ENCODE measurements around the gene PRPS2. TPM values are rescaled to one million over a fixed set of nuclear protein-coding genes. Genes with fewer than 3 reads are reported as not detected.
A peak's percentile ranks its signal among the peaks of the same experiment; 100 is the strongest.

The PRPS2 gene
- polyA plus RNA-seq, 1 experiment, result 20.5 TPM

DNA sequence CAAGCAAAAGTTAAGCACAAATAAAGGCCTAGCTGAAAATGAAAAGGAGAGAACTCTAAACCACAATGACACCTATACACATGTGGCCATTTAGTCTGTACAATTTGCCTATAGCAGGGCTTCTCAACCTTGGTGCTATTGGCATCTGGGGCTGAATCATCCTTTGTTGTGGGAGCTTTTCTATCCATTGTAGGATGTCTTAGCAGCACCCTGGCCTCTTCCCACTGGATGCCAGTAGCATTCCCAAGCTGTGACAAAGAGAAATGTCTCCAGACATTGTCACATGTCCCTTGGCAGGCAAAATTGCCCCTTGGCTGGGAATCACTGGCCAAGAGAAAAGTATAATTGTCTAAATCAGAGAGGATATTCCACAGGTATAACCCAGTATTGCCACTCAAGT is 13.5 kb upstream of the PRPS2 start:
- DNase-seq (ENCODE audit: low read depth), result no peak
- Histone ChIP-seq H3K36me3 (ENCODE audit: control insufficient read depth, insufficient read depth, low read length) (no peaks in the 10 kb centered on the region), H3K4me3 (ENCODE audit: low read depth, low read length) (no peak overlapping the region), H3K27me3 (ENCODE audit: control insufficient read depth, insufficient read depth, low read length) (no peaks in the 10 kb centered on the region)
- ChIA-PET POLR2A (no interaction called here), CTCF (interaction anchor here (1.4 kb wide), 1 partner anchor 8 kb away, joined by 4 read pairs; no protein-coding TSS in a partner anchor)
- TF ChIP-seq, protein P1, sequence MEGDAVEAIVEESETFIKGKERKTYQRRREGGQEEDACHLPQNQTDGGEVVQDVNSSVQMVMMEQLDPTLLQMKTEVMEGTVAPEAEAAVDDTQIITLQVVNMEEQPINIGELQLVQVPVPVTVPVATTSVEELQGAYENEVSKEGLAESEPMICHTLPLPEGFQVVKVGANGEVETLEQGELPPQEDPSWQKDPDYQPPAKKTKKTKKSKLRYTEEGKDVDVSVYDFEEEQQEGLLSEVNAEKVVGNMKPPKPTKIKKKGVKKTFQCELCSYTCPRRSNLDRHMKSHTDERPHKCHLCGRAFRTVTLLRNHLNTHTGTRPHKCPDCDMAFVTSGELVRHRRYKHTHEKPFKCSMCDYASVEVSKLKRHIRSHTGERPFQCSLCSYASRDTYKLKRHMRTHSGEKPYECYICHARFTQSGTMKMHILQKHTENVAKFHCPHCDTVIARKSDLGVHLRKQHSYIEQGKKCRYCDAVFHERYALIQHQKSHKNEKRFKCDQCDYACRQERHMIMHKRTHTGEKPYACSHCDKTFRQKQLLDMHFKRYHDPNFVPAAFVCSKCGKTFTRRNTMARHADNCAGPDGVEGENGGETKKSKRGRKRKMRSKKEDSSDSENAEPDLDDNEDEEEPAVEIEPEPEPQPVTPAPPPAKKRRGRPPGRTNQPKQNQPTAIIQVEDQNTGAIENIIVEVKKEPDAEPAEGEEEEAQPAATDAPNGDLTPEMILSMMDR (IDR thresholded peaks at IDR 0.05; ENCODE audit: insufficient read depth, low read depth, low read length), result no peak

DNA sequence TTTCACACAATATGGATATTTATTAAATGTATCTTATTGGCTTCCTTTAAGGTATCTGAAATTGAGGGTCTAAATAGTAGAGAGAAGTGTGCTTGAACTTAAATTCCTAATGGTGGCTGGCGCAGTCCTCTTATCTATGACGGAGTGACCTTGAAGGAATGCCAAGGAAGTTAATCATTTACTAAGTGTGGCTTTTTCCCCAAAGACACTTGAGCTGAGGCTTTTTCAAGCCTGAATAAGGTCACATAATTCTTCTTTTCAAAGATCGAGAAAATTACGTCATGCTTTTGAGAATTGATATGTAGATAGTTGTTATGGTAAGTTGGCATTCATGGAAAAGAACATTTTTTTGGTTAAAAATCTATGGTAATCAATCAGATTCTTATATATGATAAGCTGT is 11.7 kb upstream of the PRPS2 start:
- CTCF ChIA-PET, result no interaction called here
- Histone ChIP-seq H3K27me3 (ENCODE audit: control insufficient read depth, insufficient read depth, low read length) (no peaks in the 10 kb centered on the region), H3K36me3 (ENCODE audit: control insufficient read depth, insufficient read depth, low read length) (no peaks in the 10 kb centered on the region), H3K4me3 (ENCODE audit: low read depth, low read length) (no peak overlapping the region)
- no peak for DNase-seq (ENCODE audit: low read depth)
- POLR2A ChIA-PET, result no interaction called here
- TF ChIP-seq, protein P1 (IDR thresholded peaks at IDR 0.05; ENCODE audit: insufficient read depth, low read depth, low read length), result no peak

DNA sequence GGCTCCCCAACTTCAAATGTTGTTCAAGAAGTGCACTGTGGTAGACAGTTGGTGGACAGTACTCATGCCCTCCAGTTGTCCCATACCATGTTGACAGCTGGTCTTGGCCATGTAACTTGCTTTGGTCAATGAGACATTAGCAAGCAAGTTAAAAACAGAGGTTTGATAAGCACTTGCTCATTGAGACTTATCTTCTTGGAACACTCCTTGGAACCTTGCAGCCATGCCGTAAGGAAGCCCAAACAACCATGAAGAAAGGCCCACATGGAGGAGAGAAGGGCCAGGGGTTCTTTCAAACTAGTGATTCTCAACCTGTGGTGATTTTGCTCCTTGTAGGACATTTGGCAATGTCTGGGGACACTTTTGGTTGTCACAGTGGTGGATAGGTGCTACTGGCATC is 2.6 kb upstream of the PRPS2 start:
- no peak for DNase-seq (ENCODE audit: low read depth)
- ChIA-PET POLR2A (no interaction called here), CTCF (interaction anchor here (1.7 kb wide), 1 partner anchor 17 kb away, joined by 5 read pairs; no protein-coding TSS in a partner anchor)
- Histone ChIP-seq H3K4me3 (ENCODE audit: low read depth, low read length) (no peak overlapping the region), H3K36me3 (ENCODE audit: control insufficient read depth, insufficient read depth, low read length) (no peaks in the 10 kb centered on the region), H3K27me3 (ENCODE audit: control insufficient read depth, insufficient read depth, low read length) (0 out of 2 replicates have a peak, but pooled peaks cover 2% of the 10 kb centered on the region)
- TF ChIP-seq, protein P1 (IDR thresholded peaks at IDR 0.05; ENCODE audit: insufficient read depth, low read depth, low read length), result no peak

DNA sequence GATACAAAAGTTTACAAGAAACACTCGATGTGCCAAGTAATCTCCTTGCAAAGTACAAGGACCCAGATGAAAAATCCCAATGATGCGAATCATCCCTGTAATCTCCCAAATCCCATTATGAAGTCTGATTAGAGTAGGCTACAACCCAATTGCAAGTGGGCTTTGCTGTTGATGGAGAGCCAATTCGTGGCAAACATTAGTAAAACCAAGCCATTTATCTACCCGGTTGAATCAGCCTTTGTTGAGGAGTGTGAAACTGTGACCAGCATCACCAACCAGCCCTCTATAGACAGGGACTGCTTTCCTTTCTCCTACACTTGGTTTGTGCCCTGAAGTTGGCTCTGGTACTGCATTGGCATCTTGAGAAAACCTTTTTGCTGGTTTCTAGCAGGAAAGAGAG is 1.2 kb upstream of the PRPS2 start:
- Histone ChIP-seq H3K36me3 (ENCODE audit: control insufficient read depth, insufficient read depth, low read length) (no peaks in the 10 kb centered on the region), H3K4me3 (ENCODE audit: low read depth, low read length) (no peak overlapping the region), H3K27me3 (ENCODE audit: control insufficient read depth, insufficient read depth, low read length) (0 out of 2 replicates have a peak, but pooled peaks cover 2% of the 10 kb centered on the region)
- POLR2A ChIA-PET, result no interaction called here
- CTCF ChIA-PET, result no interaction called here
- DNase-seq (ENCODE audit: low read depth), result no peak
- TF ChIP-seq, protein P1 (IDR thresholded peaks at IDR 0.05; ENCODE audit: insufficient read depth, low read depth, low read length), result no peak

DNA sequence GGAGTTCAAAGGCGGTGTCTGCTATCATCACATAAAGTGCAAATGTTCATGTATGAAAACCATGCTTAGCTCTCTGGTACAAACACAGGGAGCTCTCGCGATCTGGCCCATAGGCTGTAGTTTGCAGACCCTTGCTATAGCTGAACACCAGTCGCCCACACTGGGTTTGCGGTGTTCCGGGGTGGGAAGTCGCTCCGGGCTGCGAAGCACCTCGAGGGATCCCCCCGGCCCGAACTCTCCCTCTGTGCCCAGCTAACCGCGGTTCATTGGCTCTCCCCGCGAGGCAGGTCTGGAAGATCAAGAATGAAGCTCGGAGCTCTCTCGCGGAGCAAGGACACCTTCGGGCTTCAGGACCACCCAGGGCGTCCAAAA is 341 bp upstream of the PRPS2 start:
- ChIA-PET POLR2A (no interaction called here), CTCF (interaction anchor here (0.8 kb wide), 1 partner anchor 21 kb away, joined by 3 read pairs; no protein-coding TSS in a partner anchor)
- Histone ChIP-seq H3K36me3 (ENCODE audit: control insufficient read depth, insufficient read depth, low read length) (no peaks in the 10 kb centered on the region), H3K4me3 (ENCODE audit: low read depth, low read length) (peak overlapping the region; percentile 75), H3K27me3 (ENCODE audit: control insufficient read depth, insufficient read depth, low read length) (0 out of 2 replicates have a peak, but pooled peaks cover 2% of the 10 kb centered on the region)
- DNase-seq (ENCODE audit: low read depth), result no peak
- TF ChIP-seq, protein P1 (IDR thresholded peaks at IDR 0.05; ENCODE audit: insufficient read depth, low read depth, low read length), result no peak
